ENCODE data around the gene COPS8.

DNA sequence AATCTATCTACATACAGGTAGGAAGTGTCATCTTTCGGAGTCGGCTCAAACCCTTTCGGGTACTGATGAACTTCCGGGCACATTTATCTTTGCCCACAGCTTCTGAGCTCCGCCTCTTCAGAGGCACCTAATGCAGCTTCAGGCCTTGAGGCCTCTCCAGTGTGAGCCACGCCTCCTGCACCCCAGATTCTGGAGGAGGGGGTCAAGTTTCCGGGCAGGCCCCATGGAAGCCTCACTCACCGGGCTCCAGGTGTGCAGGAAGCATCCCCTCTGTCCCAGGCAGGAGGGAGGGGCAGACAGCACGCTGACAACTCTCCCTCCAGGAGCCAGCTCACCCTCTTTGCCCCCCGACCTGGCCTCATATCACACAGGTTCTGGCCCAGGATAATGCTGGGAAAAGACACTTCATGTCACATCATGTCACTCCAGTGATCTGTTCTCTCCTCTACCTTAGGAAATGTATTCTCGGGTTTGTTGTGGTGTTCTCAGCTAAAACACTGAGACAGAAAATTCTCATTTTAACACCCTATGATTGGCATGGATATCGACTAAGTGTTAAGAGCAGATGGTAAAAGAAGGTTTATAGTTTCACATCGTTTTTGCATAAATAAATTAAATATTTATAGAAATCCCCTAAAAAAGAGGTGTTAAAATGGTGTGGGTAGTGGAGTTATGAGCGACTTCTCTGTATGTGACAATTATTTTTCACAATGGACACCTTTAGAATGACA, 46.2 kb upstream of the COPS8 start:
- TF ChIP-seq, protein P1, sequence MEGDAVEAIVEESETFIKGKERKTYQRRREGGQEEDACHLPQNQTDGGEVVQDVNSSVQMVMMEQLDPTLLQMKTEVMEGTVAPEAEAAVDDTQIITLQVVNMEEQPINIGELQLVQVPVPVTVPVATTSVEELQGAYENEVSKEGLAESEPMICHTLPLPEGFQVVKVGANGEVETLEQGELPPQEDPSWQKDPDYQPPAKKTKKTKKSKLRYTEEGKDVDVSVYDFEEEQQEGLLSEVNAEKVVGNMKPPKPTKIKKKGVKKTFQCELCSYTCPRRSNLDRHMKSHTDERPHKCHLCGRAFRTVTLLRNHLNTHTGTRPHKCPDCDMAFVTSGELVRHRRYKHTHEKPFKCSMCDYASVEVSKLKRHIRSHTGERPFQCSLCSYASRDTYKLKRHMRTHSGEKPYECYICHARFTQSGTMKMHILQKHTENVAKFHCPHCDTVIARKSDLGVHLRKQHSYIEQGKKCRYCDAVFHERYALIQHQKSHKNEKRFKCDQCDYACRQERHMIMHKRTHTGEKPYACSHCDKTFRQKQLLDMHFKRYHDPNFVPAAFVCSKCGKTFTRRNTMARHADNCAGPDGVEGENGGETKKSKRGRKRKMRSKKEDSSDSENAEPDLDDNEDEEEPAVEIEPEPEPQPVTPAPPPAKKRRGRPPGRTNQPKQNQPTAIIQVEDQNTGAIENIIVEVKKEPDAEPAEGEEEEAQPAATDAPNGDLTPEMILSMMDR (IDR thresholded peaks at IDR 0.05; ENCODE audit: insufficient read depth, low read depth, low read length), result no peak
- no peak for TF ChIP-seq EZH2 (IDR thresholded peaks at IDR 0.05; ENCODE audit: insufficient read depth, low read length)
